Measurements from ENCODE around the gene UNC5CL.

UNC5CL gene

DNA sequence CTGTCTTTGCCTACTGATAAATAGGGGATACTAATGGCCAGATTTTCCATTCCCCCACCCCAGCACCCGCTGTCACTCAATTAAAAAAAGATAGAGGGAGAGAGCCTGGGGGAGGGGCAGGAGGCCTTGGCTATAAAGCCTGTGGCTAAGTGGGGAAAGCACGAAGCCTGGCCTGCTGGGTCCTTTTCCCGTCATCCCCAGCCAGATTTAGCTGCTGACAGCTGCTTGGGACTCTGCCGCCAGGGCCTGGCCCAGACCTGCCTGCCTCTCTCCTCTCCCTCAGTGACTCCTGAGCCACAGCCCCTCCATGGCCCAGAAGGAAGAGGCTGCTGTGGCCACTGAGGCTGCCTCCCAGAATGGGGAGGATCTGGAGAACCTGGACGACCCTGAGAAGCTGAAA lies 14.0 kb upstream of the UNC5CL start, which contains the start of gene APOBEC2:
APOBEC2 (plus strand) TSS at position 162 of the 400 bp plus-strand sequence; CDS start at position 308, 146 bp downstream.
- H3K9me3 Mint-ChIP-seq, result no peaks in the 10 kb centered on the region
- H3K27me3 Mint-ChIP-seq, result no peaks in the 10 kb centered on the region
- H3K27ac Mint-ChIP-seq, result peak within 1 kb of the TSS; percentile 54
- no peak for ATAC-seq (ENCODE audit: low read depth)
- no peak for DNase-seq (ENCODE audit: low spot score in 2 of 2)
- H3K36me3 Mint-ChIP-seq, result peaks cover 14% of the 10 kb centered on the region
- peaks cover 16% of the 10 kb centered on the region for H3K4me1 Mint-ChIP-seq
- H3K4me3 Mint-ChIP-seq, result peak within 1 kb of the TSS; percentile 35

DNA sequence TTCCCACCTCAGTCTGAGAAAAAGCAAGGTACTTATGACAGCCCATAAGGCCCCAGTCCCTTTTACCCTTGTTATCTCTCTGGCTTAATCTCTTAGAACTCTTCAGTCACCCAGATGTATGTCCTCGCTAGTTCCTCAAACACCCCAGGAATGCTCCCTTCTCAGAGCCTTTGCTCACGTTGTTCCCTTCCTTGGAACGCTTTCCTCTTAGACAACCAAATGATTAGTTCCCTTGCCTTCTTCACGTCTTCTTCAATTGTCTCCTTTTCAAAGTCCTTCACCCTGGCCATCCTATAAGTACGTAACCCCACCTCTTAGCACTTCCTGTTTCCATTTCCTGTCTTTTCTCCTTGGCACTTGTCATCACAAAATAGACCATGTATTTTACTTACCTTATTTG lies 12.9 kb upstream of the UNC5CL start:
- Mint-ChIP-seq H3K4me3 (peak overlapping the region; percentile 35), H3K36me3 (peaks cover 16% of the 10 kb centered on the region), H3K9me3 (no peaks in the 10 kb centered on the region), H3K27ac (peak overlapping the region; percentile 54), H3K27me3 (no peaks in the 10 kb centered on the region), H3K4me1 (peaks cover 16% of the 10 kb centered on the region)
- DNase-seq (ENCODE audit: low spot score in 2 of 2) (no peak), ATAC-seq (ENCODE audit: low read depth) (peak; percentile 82)

DNA sequence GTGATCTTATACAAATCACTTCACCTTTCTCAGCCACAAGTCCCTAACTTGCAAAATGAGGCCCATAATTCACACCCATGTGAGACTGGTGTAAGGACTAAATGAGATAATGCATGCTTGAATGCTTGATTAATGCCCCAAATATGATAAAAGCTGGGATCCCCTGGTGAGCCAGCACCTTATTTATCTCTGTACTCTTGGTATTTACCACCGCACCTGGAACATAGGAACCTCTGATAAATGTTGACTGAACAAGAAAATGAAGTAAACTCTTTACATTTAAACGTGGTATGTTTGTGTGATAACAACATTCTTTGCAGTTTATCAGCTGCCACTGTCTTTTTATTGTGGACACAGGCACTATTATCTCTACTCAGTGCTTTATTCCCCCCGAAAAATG lies 11.5 kb upstream of the UNC5CL start:
- no peak overlapping the region for H3K4me3 Mint-ChIP-seq
- no peaks in the 10 kb centered on the region for H3K9me3 Mint-ChIP-seq
- DNase-seq (ENCODE audit: low spot score in 2 of 2) (no peak), ATAC-seq (ENCODE audit: low read depth) (no peak)
- H3K36me3 Mint-ChIP-seq, result peaks cover 13% of the 10 kb centered on the region
- no peaks in the 10 kb centered on the region for H3K27me3 Mint-ChIP-seq
- peaks cover 16% of the 10 kb centered on the region for H3K4me1 Mint-ChIP-seq
- no peak overlapping the region for H3K27ac Mint-ChIP-seq

DNA sequence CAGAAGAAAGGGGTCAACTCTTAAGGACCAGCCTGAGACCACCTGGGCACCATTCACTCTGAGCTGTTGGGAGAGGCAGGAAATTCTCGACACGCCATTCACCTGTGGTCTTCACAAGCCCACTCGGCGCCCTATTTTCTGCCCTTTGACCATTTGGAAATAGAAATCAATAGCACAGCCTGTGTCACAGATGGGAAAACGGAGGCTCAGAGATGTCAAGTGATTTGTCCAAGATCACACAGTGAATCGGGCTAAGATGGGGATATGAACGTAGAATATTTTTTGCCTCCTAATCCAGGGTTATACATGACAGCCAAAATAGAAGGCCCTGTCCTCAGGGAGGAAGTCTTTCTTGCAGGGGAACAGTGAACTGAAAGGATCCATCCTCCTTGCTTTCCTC lies 10.9 kb upstream of the UNC5CL start:
- Mint-ChIP-seq H3K27ac (no peak overlapping the region), H3K27me3 (no peaks in the 10 kb centered on the region), H3K9me3 (no peaks in the 10 kb centered on the region)

DNA sequence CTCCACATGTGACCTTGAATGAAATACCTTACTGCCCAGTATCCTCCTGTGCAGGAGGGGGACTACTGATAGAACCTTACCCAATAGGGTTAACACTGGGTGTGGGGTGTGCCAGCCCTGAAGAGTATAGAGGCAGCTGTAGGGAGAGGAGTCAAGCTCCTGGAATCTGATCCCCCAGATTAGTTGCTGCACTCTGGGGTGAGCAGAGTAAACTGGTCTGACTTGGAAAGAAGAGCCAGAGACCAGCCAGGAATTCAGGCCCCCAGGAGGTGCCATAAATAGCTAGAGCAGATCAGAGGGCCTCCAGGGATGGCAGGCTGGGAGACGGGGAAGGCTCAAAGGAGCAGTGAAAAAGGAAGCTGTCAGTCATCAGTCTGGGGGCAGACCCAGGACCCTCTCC lies 10.5 kb upstream of the UNC5CL start:
- H3K9me3 Mint-ChIP-seq, result no peaks in the 10 kb centered on the region
- ATAC-seq (ENCODE audit: low read depth) (no peak), DNase-seq (ENCODE audit: low spot score in 2 of 2) (no peak)
- H3K4me3 Mint-ChIP-seq, result no peak overlapping the region
- no peaks in the 10 kb centered on the region for H3K27me3 Mint-ChIP-seq
- H3K36me3 Mint-ChIP-seq, result peaks cover 12% of the 10 kb centered on the region
- H3K27ac Mint-ChIP-seq, result no peak overlapping the region
- H3K4me1 Mint-ChIP-seq, result peaks cover 16% of the 10 kb centered on the region

More for the DNA sequence above, 10.9 kb upstream of the UNC5CL start:
- no peak overlapping the region for H3K4me3 Mint-ChIP-seq
- H3K4me1 Mint-ChIP-seq, result peaks cover 16% of the 10 kb centered on the region
- DNase-seq (ENCODE audit: low spot score in 2 of 2) (no peak), ATAC-seq (ENCODE audit: low read depth) (no peak)
- peaks cover 12% of the 10 kb centered on the region for H3K36me3 Mint-ChIP-seq

DNA sequence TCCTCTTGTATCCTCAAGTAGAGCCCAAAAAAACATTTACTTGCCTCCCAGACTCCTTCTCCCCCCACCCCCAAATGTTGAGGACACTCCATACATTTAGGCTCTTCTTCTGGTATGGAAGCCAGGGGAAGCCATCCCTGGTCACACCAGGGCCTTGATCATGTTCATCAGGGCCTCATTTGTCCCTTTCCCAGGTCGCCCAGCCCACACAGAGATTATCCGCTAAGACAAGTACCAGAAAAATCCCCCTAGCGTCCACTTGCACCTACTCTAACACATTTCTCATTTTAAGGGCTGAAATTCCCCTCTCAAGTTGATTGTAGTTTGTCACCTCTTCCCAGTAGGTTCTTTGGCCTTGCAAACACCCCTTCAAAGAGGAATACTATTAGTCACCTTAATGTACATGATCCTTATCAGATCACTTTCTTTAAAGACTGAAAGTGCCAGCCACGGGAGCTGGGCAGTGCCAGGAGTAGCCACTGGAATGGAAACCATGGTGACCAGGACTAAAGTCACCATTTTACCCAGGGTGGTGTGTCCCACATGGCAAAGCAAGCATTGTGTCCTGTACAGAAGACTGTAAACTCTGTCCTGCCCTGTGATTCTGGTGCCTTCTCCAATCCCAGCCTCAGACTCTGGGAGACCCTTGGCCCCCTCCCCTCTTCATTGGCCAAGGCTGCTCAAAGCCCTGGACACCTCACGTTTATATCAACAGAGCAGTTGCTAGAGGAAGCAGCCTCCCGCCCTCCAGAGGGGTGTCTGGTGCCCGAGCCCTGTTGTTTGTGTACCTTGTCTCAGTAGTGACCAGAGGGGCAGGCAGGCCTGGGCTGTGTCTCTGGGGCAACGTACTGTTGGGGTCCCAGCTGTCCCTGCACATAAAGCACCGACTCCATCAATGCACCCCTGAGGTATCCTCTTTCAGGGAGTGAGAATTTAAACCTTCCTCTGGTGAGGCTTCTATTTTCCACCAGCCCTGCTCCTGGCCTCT lies 9.0 kb upstream of the UNC5CL start:
- no peaks in the 10 kb centered on the region for H3K9me3 Mint-ChIP-seq
- peaks cover 16% of the 10 kb centered on the region for H3K4me1 Mint-ChIP-seq
- DNase-seq (ENCODE audit: low spot score in 2 of 2) (no peak), ATAC-seq (ENCODE audit: low read depth) (no peak)
- H3K4me3 Mint-ChIP-seq, result no peak overlapping the region
- no peak overlapping the region for H3K27ac Mint-ChIP-seq
- peaks cover 12% of the 10 kb centered on the region for H3K36me3 Mint-ChIP-seq
- H3K27me3 Mint-ChIP-seq, result no peaks in the 10 kb centered on the region

DNA sequence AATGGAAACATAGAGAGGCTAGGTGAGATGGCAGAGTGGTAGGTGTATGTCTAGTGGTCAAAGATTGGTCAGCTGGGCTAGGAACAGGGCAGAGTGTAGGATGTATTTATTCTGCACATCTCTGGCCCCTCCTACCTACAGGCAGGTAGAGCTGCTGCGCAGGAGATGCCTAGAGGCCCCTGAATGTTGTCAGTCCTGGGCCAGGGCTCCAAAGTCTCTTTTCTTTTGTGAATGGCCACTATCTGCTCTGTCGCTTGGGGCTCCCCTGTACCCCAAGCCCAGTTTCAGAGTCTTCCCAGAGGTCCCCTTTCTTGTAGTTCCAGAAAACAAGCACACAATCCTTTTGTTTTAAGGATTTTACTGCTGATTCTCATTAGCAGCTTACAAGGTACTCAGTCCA lies 8.3 kb upstream of the UNC5CL start:
- no peak overlapping the region for H3K4me3 Mint-ChIP-seq
- H3K27ac Mint-ChIP-seq, result no peak overlapping the region
- H3K4me1 Mint-ChIP-seq, result peaks cover 10% of the 10 kb centered on the region
- H3K9me3 Mint-ChIP-seq, result no peaks in the 10 kb centered on the region
- H3K36me3 Mint-ChIP-seq, result peaks cover 12% of the 10 kb centered on the region
- no peak for ATAC-seq (ENCODE audit: low read depth)
- H3K27me3 Mint-ChIP-seq, result no peaks in the 10 kb centered on the region
- no peak for DNase-seq (ENCODE audit: low spot score in 2 of 2)

DNA sequence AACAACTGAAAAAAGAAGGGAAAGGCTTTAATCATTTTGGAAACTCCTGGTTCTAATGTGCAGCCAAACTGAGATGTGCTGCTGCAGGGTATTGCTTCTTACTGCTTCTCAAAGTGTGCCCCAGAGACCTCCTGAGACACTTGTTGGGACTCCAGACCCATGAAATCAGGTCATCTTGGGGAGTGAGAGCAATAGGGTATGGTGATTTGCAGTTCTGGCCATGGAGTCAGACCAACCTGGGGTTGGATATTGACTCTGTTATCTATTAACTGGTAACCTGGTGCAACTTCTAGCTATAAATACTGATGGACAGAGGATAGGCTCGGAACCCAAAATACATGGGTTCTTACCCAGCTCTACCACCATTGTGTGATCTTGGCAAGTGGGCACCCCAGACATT lies 7.1 kb upstream of the UNC5CL start:
- no peaks in the 10 kb centered on the region for H3K4me1 Mint-ChIP-seq
- peaks cover 6% of the 10 kb centered on the region for H3K36me3 Mint-ChIP-seq
- ATAC-seq (ENCODE audit: low read depth) (no peak), DNase-seq (ENCODE audit: low spot score in 2 of 2) (no peak)
- H3K9me3 Mint-ChIP-seq, result no peaks in the 10 kb centered on the region
- H3K27ac Mint-ChIP-seq, result no peak overlapping the region
- no peaks in the 10 kb centered on the region for H3K27me3 Mint-ChIP-seq
- no peak overlapping the region for H3K4me3 Mint-ChIP-seq

DNA sequence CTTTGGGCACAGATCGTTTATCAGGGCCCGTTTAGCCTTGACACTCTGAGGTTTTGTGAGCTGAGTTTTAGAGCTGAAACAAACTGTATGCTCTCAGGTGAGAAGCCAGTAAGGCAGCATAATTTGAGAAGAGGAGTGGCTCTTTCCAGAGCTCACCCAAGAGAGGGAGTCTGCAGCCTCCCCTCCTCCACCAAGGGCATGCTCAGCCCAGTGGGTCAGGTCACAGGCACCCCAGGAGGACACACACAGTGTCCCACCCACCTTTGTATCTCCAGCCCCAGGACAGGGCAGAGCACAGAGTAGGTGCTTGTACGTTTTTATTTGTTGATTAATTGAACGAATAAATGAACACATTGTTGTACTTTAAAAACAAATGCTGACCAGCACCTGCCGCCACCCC lies 6.6 kb upstream of the UNC5CL start:
- H3K27ac Mint-ChIP-seq, result no peak overlapping the region
- no peaks in the 10 kb centered on the region for H3K27me3 Mint-ChIP-seq
- no peak for ATAC-seq (ENCODE audit: low read depth)
- no peak overlapping the region for H3K4me3 Mint-ChIP-seq
- DNase-seq (ENCODE audit: low spot score in 2 of 2), result no peak
- peaks cover 6% of the 10 kb centered on the region for H3K36me3 Mint-ChIP-seq
- H3K4me1 Mint-ChIP-seq, result no peaks in the 10 kb centered on the region
- no peaks in the 10 kb centered on the region for H3K9me3 Mint-ChIP-seq

DNA sequence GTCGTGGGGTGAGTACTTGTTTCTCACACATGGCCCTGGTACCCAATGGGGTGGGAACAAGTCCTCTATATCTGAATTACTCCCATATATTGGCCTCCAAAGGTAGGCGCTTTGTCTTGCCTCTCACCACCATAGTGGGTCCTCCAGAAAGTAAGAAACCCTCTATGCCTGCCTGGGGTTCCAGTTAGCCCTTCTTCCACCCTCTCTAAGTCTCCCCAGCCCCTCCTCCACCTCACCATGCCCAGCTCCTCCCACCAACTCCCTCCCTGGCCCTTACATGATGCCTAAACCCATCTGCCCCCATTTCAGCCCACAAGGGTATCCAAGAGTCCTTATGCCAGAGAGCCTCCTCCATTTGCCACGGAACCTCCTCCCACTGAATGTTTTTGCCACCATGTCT lies 4.1 kb upstream of the UNC5CL start:
- Mint-ChIP-seq H3K27me3 (no peaks in the 10 kb centered on the region), H3K4me3 (no peak overlapping the region), H3K36me3 (peaks cover 4% of the 10 kb centered on the region), H3K27ac (no peak overlapping the region), H3K9me3 (no peaks in the 10 kb centered on the region), H3K4me1 (no peaks in the 10 kb centered on the region)
- ATAC-seq (ENCODE audit: low read depth) (no peak), DNase-seq (ENCODE audit: low spot score in 2 of 2) (no peak)

DNA sequence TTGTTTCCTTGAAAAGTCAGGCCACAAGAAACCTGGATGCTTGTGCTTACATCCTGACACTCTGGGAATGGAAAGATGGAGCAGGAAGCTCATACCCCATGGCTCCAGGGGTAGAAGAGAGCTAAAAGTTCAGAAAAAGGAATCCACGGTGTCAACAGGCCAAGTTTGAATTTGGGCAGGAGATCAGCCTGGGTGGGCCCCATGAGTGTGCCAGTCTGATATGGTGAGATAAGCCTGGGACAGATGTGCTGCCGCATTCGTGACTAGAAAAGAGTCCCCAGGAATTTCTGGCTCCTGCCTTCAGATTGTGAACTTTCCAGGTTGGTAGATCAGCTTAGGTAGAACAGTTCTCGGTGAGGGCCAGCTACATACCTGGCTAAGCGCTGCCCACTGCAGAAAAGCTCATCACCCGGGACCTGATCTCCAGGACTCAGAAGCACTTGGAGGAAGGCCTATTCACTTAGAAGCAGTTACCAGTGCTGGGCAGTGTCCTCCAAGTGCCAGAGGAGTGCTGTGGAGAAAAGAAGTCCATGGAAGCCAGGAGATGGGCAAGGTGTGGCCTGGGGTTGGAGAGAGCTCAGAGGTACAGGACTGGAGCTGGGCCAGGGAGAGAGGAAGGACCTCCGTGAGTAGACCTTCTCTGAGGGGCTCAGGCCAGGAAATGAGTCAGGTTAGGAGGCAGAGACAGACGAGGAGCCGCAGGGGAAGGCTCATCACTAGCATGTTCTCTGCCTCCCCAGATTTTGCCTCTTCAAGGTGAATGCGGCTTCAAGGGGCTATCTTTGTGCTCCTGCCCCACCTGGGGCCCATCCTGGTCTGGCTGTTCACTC lies 3.4 kb upstream of the UNC5CL start, which contains the start of gene TSPO2:
TSPO2 (plus strand) TSS at position 242 of the 830 bp plus-strand sequence; CDS start at position 761, 519 bp downstream.
- ATAC-seq (ENCODE audit: low read depth) (no peak), DNase-seq (ENCODE audit: low spot score in 2 of 2) (no peak)
- Mint-ChIP-seq H3K4me3 (no peak within 1 kb of the TSS), H3K27ac (peak within 1 kb of the TSS; percentile 70), H3K27me3 (no peaks in the 10 kb centered on the region), H3K9me3 (no peaks in the 10 kb centered on the region), H3K4me1 (no peaks in the 10 kb centered on the region), H3K36me3 (no peaks in the 10 kb centered on the region)

DNA sequence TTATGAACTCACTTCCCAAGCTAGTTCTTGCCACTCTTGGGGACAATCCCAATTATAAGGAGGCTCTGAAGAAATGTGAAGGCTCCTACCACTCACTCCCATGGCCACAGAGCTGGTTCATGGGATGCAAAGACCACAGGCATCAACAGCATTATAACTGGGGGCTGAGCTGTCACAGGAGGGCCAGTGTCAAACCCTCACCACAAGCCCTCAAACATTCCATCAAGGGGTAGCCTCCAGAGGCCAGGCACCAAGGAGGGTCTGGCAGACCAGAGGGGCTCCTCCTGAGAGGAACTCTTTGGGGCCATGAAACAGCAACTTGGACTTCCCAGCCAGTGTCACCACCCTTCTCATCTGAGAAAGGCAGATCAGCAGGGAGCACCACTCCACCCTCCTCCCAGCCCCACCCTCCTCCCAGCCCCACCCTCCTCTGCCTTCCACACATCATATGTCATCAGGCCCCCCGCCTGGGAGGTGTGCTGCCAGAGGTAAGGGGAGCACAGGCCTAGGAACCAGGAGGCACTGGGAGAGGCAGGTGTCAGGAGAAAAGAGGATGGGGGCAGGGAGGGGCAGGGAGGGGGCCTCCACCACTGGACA lies 2.0 kb upstream of the UNC5CL start:
- no peaks in the 10 kb centered on the region for H3K4me1 Mint-ChIP-seq
- no peak overlapping the region for H3K27ac Mint-ChIP-seq
- DNase-seq (ENCODE audit: low spot score in 2 of 2), result no peak
- no peaks in the 10 kb centered on the region for H3K9me3 Mint-ChIP-seq
- H3K27me3 Mint-ChIP-seq, result no peaks in the 10 kb centered on the region
- no peak for ATAC-seq (ENCODE audit: low read depth)
- H3K36me3 Mint-ChIP-seq, result no peaks in the 10 kb centered on the region
- no peak overlapping the region for H3K4me3 Mint-ChIP-seq

DNA sequence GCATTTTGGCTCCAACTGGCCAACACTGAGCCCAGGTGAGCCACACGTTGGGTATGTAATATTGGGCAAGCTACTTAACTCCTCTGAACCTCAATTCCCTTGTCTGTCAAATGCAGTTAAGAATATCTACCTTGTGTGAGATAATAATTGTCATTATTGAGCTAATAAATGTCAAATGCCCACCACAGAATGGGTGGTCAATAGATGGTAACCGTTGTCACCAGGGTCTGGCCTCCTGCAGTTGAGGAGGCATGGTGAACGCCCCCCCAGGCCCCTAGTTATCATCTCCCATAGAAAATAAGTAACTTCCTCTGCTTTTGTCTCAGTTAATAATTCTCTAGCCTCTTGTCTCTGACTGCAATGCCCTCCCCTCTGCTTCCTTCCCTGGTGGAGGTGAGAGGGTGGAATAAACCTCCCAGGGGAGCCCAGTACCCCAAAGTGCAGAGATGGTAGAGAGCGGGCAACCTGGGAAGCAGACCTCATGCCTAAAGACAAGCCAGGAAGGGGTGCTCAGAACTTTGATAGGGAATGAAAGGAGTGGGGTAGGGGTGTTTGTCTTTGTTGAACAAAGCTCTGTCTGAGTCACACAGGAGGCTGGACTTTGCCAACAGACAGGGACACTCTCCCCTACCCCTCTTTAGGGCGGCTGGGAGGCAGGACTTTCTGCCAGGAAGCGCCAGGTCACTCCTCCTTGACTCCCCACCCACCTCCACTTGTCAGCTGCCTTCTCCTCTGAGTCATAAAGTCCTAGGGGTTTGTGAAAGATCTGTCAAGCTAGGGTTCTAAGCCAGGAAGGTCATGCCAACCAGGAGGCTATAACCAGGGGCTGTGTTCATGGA lies 1.3 kb upstream of the UNC5CL start:
- H3K4me3 Mint-ChIP-seq, result no peak overlapping the region
- no peak overlapping the region for H3K27ac Mint-ChIP-seq
- no peaks in the 10 kb centered on the region for H3K9me3 Mint-ChIP-seq
- no peaks in the 10 kb centered on the region for H3K27me3 Mint-ChIP-seq
- no peak for DNase-seq (ENCODE audit: low spot score in 2 of 2)
- no peak for ATAC-seq (ENCODE audit: low read depth)
- H3K4me1 Mint-ChIP-seq, result no peaks in the 10 kb centered on the region
- H3K36me3 Mint-ChIP-seq, result no peaks in the 10 kb centered on the region
